Kasumi-1 (cell line): ENCODE data around the gene SYT17.

Experiments used
- DNase-seq, 2 experiments: peaks; one replicate each; lab custom pipeline; 2025; lab: John Stamatoyannopoulos, UW

SYT17 gene, protein sequence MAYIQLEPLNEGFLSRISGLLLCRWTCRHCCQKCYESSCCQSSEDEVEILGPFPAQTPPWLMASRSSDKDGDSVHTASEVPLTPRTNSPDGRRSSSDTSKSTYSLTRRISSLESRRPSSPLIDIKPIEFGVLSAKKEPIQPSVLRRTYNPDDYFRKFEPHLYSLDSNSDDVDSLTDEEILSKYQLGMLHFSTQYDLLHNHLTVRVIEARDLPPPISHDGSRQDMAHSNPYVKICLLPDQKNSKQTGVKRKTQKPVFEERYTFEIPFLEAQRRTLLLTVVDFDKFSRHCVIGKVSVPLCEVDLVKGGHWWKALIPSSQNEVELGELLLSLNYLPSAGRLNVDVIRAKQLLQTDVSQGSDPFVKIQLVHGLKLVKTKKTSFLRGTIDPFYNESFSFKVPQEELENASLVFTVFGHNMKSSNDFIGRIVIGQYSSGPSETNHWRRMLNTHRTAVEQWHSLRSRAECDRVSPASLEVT

DNA sequence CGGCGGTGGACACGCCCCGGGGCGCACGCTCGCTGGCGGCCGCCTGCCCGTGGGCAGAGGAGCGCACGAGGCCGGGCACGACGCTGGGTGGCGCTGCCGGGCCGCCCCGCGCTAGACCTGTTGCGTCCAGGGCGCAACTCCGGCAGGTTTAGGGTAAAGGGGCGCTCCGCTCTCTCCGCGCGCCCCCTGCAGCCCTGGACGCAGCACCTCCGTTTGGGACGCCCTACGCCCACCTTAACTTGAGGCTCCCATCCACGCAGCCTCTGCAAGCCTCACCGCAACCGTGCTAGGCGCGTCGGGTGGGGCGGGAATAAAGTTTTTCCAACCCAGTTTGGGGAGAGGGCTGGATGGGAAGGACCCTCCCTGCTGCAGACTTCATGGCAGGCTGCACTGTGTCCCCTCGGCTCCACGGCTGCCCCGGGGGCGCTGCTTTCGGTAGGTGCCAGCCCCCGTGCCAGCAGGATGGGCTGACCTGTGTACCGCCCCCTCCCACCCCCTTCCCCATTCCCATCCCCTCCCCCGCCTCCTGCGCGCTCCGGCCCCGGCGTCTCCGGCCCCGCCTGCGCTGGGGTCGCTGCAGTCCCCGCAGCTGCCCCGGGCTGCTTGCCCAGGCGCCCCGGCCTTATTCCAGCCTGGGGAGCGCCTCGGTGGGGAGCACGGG lies at the start of gene SYT17:
SYT17 (plus strand) TSS at position 531 of the 661 bp plus-strand sequence. CDS start 407 bp downstream, outside the sequence.
- DNase-seq, result peak; percentile 9 to 20

DNA sequence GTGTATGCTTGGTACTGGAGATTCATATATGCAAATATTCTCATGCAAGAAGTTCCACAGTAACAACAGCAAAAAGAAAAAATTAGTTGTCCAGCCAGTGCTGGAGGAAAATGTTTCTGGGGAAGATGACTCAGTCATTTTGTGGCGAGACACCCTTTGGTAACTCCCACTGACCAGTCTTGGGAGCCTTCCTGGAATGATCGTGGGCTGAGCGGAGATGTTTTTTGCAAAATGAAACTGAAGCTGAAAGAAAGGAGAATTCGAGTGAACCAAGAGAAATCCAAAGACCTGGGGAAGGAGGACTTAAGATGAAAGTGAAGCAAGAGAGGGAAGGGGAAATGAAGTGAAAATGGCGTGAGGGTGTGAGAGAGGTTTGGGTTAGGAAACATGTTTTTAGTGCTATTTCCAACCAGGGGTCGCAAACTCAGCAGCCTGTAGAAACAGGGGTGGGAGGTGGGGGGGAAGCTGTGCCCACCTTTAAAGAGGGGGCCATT lies 49.1 kb upstream of the SYT17 start:
- DNase-seq, result no peak

DNA sequence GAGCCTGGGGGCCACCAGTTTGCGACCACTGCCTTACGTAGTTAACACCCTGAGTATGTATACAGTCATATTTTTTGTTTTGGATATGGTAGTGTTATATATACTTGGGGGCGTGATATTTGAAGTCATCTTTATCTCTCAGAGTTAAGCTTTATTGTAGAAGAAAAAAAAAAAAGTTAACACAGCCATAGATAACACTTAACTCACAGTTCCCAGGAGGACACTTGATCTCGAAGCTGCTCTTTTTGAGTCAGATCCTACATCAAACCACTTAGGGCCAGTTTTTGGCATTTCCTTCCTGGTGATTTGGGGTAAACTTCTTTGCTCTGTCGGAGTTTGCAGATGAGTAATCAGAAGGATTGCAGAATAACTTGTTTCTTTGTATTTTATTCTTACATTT lies 48.5 kb upstream of the SYT17 start:
- DNase-seq, result no peak

DNA sequence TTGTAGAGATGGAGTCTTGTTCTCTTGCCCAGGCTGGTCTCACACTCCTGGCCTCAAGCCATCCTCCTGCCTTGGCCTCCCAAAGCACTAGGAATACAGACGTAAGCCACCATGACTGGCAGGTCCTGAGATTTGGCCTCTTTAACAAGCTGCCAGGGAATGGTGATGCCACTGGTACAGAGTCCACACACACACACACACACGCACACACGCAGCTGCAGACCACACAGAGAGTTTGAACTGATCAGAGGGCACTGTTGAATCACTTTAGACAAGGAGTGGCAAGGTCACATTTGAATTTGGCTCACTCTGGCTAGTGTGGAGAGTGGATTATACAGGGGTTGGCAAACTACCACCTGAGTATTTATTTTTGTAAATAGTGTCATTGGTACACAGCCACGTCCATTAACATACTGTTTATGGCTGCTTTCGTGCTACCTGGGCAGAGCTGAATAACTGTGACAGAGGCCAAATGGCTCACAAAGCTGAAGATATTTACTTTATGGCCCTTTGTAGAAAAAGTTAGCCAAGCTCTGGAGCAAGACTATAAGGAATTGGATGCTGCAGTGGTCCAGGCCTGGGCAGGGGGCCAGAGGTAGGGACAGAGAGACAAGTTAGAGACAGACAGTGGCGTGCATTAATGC lies 44.4 kb upstream of the SYT17 start:
- no peak for DNase-seq

DNA sequence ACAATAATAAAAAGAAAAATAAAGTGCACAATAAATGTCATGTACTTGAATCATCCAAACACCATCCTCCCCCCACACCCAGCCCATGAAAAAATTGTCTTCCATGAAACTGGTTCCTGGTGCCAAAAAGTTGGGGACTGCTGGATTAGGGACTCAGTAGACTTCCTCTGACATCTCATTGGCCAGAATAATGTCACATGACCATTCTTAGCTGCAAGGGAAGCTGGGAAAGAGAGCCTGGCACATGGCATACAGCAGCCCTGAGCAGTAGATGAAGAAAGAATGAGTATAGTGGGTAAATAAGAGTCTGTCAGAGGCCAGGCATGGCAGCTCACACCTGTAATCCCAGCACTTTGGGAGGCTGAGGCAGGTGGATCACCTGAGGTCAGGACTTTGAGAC lies 41.7 kb upstream of the SYT17 start:
- no peak for DNase-seq

DNA sequence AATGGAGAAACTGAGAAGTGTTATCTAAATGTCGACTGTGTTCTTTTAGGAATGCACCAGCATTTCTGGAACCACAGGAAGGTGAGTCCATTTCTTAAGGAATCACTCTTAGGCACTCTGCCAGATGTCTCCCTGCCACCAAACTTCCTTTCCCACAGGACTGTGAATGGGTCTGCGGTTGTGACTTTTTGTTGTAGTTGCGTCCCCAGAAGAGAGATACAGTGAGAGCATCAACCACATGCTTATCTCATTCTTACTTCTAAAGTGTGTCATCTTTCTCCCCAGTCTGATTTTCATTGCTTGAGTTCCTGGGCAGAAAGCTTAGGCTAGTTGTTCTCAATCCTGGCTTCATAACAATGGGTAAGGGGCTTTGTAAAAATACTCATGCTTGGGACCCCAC lies 40.8 kb upstream of the SYT17 start:
- DNase-seq, result peak in 1 of 2 experiments; percentile 1

DNA sequence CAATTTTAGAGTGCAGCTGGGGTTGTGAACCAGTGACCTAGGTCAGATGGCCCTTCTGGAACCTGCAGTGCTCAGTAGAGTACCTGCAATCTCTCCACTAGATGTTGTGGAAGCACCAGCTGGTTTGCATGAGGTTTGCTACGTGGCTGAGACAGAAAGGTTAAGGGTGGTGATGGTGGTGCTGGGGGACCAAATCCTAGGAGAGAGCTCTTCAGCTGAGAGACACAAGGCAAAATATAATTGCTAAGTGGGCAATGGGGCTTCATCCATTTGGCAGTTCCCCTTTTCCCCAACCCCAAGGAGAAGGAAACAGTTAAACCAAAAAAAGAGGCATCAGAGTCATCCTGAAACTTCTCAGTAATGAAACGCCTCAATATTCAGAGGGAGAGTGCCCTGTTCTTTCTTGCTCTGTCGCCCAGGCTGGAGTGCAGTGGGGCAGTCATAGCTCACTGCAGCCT lies 40.3 kb upstream of the SYT17 start:
- no peak for DNase-seq

DNA sequence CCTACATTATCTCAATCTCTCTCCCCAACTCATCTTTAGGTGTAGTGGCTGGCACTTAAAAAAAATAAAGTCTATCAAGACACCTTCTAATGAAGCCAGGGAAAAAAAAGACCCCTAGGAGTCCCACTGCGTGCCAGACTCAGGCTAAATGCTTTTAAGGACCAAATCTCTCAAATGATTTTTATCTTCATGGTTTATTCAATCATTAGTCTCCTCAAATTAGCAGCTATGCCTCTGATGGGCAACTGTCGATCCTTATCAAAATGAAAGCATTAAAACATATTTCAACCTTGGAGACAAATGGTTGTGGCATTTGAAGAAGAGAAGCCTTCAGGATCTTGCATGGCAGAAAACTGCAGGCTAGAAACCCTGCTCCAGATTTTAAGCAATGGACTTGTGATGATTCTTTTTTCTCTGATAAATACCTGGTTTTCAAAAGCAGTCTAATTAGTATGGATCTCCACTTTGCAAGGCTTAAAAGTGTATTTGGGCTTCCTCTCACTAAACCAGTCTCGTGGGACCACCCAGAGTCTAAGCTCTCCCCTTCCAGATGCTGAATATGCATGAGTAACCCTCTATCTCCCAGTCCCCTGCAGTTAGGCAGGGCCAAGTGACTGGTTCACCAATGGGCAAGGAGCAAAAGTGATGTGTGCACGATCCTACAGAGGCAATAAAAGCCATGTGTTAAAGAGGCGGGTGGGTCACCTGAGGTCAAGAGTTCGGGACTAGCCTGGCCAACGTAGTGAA lies 39.4 kb upstream of the SYT17 start:
- no peak for DNase-seq

DNA sequence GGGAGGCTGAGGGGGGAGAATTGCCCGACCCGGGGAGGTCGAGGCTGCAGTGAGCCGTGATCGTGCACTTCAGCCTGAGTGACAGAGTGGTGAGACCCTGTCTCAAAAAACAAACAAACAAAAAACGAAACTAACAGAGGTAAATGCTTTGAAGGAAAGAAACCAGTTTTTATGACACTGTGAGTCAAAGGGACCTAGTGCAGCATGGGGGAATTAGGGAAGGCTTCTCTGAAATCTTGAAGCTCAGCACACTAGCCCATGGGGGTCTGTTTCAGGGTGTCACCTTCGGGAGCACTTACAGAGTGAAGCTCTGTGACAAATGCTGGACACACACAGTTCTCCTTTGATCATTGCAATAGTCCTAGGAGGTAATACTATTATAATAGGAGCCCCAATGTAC lies 37.7 kb upstream of the SYT17 start:
- no peak for DNase-seq

DNA sequence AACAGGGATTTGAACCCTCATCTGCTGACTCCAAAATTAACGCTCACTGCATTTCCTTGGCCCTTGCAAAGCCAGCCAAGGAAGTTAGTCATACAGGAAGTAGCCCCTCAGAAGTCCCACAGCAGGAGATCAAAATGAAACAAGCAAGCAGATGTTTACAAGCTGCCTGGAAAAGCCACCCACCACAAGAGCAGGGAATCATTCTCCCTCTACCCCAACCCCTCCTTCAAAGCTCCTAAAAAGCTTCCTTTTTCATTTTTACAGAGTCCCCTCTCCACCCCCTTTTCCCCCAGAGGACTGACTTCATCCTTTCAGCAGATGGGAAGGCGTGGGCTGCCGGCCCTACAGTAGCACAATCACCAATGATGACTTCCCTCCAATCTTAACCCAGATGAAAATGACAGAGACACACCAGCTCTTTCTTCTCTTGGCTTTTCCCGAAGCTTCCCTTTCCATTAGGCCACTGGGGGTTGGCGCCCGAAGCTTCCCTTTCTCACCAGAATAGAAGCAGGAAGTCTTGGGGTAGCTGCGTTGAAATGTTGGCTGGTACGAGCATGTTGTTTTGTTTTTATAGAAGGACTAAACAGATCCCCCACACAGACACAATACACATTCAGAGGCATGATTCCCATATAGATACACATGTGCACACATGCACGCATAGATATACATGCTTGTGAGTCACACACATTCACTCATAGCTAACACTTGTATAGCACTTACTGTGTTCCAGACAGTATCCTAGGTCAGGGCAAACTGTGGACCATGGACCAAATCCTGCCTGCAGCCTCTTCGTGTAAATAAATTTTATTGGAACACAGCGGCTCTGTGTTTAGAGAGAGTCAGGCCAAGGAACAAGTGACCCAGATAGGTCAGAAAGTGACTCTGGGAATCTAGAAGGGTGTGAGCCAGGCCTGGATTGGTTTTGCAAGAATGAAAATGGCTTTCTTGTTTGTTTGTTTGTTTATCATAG lies 36.9 kb upstream of the SYT17 start:
- peak; percentile 46 to 63 for DNase-seq

DNA sequence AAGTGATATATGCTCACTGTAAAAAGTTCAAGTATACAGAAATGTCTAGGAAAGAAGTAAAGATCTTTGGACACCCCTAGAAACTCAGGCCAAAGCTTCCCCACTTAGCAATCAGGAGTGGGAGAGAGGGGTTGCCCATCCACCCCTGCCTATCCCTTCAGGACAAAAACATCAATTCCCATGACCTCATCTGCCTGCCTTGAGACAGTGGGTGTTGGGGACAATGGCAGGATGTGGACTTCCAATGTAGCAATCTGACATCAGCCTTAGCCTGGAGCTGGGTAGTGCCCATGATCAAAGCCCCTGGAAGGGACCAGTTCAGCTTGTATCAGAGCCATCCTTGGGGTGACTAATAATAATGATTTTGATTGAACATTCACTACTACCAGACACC lies 36.2 kb upstream of the SYT17 start:
- no peak for DNase-seq

DNA sequence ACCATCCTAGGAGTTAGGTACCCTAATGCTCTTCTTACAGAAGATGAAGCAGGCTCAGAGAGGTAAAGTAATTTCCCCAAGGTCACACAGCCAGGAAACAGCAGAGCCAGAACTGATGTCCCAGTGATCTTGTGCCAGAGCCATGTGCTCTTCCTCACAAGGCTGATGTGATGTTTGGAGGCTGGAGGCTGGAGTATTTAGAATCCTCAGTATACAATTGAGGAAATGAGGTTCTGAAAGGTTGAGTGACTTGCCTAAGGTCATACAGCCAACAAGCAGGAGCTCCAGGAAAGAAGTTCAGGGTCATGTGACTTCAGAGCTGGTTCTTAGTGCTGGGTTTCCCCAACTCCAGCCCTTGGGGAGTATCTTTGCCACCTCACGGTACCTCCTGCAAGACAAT lies 35.8 kb upstream of the SYT17 start:
- DNase-seq, result no peak

DNA sequence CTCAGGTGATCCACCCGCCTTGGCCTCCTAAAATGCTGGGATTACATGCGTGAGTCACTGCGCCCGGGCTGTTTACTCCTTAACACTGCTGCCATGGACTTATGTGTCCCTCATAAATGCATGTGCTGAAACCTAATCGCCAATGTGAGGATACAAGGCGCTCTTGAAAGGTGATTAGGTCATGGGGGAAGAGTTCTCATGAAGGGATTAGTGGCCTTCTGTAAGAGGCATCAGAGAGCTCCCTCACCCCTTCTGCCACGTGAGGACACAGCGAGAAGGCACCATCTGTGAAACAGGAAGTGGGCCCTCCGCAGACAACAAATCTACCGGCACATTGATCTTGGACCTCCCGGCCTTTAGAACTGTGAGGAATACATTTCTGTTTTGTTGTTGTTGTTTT lies 35.1 kb upstream of the SYT17 start:
- no peak for DNase-seq

DNA sequence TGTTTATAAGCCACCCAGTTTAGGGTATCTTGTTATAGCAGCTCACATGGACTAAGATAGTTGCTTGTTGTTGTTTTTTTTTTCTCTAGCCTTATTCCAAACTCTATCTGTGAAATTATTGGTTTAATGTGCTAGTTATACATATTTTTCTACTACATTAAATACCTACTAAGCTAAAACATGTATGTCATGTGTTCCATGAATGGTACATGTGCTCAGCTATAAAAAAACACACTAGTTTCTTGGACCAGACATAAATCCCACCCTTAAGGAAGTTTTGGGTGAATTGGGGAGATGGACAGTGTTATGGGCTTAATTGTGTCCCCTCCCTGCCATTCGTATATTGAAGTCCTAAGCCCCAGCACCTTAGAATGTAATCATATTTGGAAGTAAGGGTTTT lies 34.4 kb upstream of the SYT17 start:
- no peak for DNase-seq

DNA sequence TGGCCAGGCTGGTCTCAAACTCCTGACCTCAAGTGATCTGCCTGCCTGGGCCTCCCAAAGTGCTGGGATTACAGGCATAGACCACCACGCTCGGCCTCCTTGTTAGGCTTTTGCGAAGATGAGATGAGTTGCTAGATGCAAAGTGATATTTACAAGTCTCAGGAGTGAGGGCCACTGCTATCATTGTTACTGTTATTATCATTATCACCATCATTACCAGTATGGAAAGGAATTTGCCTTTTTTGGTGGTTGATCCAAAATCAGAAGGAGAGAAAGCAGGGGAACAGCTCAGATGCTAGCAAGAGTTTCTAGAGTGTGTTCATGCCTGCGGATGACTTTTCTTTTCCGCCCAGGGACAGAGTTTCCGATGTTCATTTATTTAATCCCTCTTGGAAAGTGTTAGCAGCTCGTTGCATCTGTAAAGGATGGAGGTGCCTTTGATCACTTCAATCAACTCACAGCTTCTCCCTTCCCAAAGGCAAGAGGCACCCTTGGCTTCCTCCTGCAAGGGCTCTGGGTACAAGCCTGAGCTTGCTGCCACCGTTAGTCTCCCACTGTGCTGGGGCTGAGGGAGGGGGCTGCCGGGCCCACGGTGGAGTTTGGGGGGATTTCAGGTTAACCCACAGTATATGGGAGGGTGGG lies 32.7 kb upstream of the SYT17 start:
- DNase-seq, result no peak

DNA sequence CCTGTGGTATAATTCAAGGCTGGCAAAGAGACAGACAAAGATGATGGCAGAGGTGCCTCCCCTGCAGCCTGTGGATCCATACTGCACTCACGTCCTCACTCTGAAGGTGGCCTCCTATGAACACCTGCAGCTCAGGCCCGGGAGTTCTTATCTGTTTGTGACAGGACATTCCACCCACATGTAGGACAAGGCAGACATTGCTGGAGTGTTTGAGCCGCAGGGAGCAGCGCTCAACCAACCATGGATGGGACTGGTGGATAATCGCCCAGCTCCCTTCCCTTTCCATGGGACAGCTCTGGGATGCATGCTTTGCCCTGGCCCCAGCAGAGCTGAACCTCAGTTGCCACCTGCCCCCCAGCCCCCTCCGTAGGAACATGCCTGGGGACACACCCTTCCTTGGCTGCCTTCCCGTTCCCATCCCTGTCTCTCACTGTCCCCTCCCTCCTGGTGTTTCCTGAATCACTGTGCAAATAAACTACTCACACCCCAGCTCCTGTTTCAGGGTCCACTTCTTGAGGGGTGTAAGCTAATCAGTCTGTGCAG lies 32.1 kb upstream of the SYT17 start:
- no peak for DNase-seq

DNA sequence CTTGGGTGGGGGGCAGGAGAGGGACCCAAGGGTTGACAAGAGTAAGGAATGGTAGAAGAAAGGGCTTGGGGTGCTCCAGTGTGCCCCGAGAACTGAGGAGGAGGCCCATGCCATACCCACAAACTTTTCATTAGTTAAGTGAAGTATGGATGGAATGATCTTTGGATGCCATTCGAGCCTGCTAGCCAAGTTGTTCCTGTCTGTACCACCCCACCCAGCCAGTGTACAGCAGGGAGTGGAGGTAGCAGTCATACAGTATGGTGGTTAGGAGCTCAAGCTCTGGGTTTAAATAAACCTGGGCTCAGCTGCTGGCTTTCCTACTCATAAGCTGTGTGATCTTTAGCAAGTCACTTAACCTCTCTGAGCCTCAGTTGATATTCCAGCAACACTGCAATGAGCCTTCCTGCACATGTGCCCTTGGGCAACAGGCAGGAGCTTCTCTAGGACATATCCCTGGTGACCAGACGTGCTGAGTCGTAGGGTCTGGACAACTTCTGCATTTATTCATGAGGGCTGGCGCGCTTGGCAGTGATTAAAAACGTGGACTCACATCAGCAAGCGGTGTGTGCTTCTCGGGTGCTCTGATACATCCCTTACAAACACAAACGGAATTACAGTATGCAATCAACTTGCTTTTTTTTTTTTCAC lies 31.4 kb upstream of the SYT17 start:
- no peak for DNase-seq

DNA sequence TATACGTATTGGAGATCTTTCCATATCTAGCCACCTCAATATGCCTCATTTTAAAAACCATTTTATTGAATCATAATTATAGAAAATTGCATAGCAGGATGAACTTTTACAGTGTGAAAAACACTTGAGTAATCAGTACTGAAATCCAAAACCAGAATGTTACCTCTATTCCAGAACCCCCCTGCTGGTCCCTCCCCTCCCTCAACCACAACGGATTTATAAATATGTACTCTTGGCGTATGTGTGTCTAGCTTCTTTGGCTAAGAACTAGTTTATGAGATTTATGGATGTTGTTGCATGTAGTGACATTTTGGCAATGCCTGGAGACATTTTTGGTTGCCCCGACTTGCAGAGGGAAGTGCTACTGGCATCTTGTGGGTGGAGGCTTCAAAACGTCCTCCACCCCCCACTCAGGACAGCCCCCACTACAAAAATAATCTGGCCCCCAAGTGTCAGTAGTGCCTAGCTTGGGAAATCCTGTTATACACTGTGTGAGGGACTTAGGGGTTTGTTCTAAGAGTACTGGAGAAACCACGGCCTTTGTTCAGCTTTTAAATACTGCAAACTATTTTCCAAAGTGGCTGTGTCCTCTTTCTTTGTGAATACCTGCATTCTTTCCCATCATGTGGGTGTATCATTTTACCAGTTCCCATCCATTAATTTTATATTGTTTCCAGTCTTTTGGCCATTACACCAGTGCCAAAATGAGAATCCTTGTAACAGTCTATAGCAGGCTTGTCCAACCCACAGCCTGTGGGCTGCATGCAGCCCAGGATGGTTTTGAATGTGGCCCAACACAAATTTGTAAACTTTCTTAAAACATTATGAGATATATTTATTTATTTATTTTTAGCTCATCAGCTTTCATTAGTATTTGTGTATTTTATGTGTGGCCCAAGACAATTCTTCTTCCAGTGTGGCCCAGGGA lies 30.6 kb upstream of the SYT17 start:
- no peak for DNase-seq
